HCT116 (cell line): ENCODE results near the gene FXYD1. TPM values are rescaled to one million over a fixed set of nuclear protein-coding genes. Genes with fewer than 3 reads are reported as not detected.

Source experiments
- ATAC-seq: fragments of 200-7000 bp; cut with Tn5 transposase; 2 replicates; pipeline ENCODE4 v1.9.1; 2020; ENCODE audit warnings: mild to moderate bottlenecking, moderate library complexity
- BruUV-seq: library from RNA; stranded (reverse); fragments of 400-500 nt; replicated peaks from 2 replicates; lab custom pipeline; 2021; lab: Mats Ljungman, UMichigan
- CTCF ChIA-PET: fragments of 300-600 bp; sonication (Branson Sonifier 250); formaldehyde crosslinking; loops from one replicate; lab custom pipeline; 2021; ENCODE audit warnings: antibody characterized with exemption; lab: Charles Lee
- POLR2A ChIA-PET: fragments of 300-600, 350-600 bp; sonication (Branson Sonifier 250); formaldehyde crosslinking; loops from one replicate; lab custom pipeline; 2021; ENCODE audit warnings: antibody characterized with exemption; lab: Charles Lee
- RAD21 ChIA-PET, 2 experiments: fragments of 300-600 bp; sonication (Branson Sonifier 250); formaldehyde crosslinking; loops; one replicate each; lab custom pipeline; 2023; ENCODE audit warnings: low total read pairs in 2 of 2; ENCODE audit not compliant: uncharacterized antibody in 2 of 2, unreplicated experiment in 2 of 2, low non-redundant PET in 1 of 2; lab: Charles Lee
- DNase-seq: peaks from one replicate; pipeline ENCODE4 v3.0.0-alpha.2; 2010; ENCODE audit warnings: low read depth, low spot score
- H2AFZ ChIP-seq: fragments of 200-600 bp; shearing (Covaris generic), sonication (generic); 2 replicates; pipeline ENCODE4 v1.6.1; 2017; ENCODE audit warnings: low read depth, mixed run types, mixed read lengths, antibody characterized with exemption, low read length; ENCODE audit not compliant: poor library complexity, severe bottlenecking
- H3K27ac ChIP-seq: 2 replicates; pipeline ENCODE4 v1.5.1; 2012; ENCODE audit warnings: low read depth, low read length
- H3K27me3 ChIP-seq: fragments of 200-600 bp; sonication (generic); 2 replicates; pipeline ENCODE4 v1.6.1; 2016; ENCODE audit warnings: mixed run types, low read length, mixed read lengths; ENCODE audit not compliant: insufficient read depth
- H3K36me3 ChIP-seq, 2 experiments: fragments of 200-500 bp in 1 of 2; fragments of 200-600 bp in 1 of 2; sonication (Bioruptor generic) in 1 of 2; sonication (generic) in 1 of 2; 2 replicates each; pipeline versions ENCODE4 v1.5.1 to v1.6.1; 2014 to 2016; ENCODE audit warnings: low read length in 2 of 2, inconsistent platforms in 1 of 2, mixed read lengths in 1 of 2, mixed run types in 1 of 2; ENCODE audit not compliant: insufficient read depth in 2 of 2, control insufficient read depth in 1 of 2
- H3K4me1 ChIP-seq, 2 experiments: fragments of 200-600 bp in 1 of 2; sonication (generic) in 1 of 2; 2 replicates each; pipeline versions ENCODE4 v1.5.1 to v1.6.1; 2012 to 2017; ENCODE audit warnings: low read length in 2 of 2, inconsistent platforms in 1 of 2, mild to moderate bottlenecking in 1 of 2, mixed read lengths in 1 of 2, mixed run types in 1 of 2, moderate library complexity in 1 of 2; ENCODE audit not compliant: insufficient read depth in 2 of 2, control insufficient read depth in 1 of 2
- H3K4me2 ChIP-seq: fragments of 200-600 bp; sonication (generic); 2 replicates; pipeline ENCODE4 v1.6.1; 2017; ENCODE audit warnings: mixed run types, low read length, mixed read lengths
- H3K4me3 ChIP-seq, 2 experiments: fragments of 200-600 bp in 1 of 2; sonication (generic) in 1 of 2; replicated peaks in 1 of 2; 2 replicates each; pipeline ENCODE4 v1.5.1; 2011 to 2016; ENCODE audit warnings: low read length in 2 of 2, control low read depth in 1 of 2, low read depth in 1 of 2, mild to moderate bottlenecking in 1 of 2, mixed read lengths in 1 of 2, mixed run types in 1 of 2
- H3K79me2 ChIP-seq: fragments of 200-600 bp; sonication (generic); 2 replicates; pipeline ENCODE4 v1.6.1; 2017; ENCODE audit warnings: mild to moderate bottlenecking, mixed run types, low read length, moderate library complexity, mixed read lengths; ENCODE audit not compliant: insufficient read depth
- H3K9ac ChIP-seq: fragments of 200-600 bp; sonication (generic); 2 replicates; pipeline ENCODE4 v1.6.1; 2016; ENCODE audit warnings: low read length, mixed read lengths
- H3K9me2 ChIP-seq: fragments of 200-600 bp; sonication (generic), shearing (Covaris generic); 2 replicates; pipeline ENCODE4 v1.6.1; 2017; ENCODE audit warnings: mixed run types, mild to moderate bottlenecking, moderate library complexity; ENCODE audit not compliant: insufficient read depth
- H3K9me3 ChIP-seq, 2 experiments: fragments of 200-500 bp in 1 of 2; fragments of 200-600 bp in 1 of 2; sonication (Bioruptor generic) in 1 of 2; sonication (generic) in 1 of 2; 2 replicates each; pipeline ENCODE4 v1.6.1; 2014 to 2017; ENCODE audit warnings: low read length in 2 of 2, mixed read lengths in 2 of 2, inconsistent platforms in 1 of 2, low read depth in 1 of 2, mild to moderate bottlenecking in 1 of 2, mixed run types in 1 of 2, moderate library complexity in 1 of 2; ENCODE audit not compliant: control insufficient read depth in 1 of 2, insufficient read depth in 1 of 2
- H4K20me1 ChIP-seq: fragments of 200-600 bp; sonication (generic), shearing (Covaris generic); 2 replicates; pipeline ENCODE4 v1.6.1; 2017; ENCODE audit warnings: mixed run types, mild to moderate bottlenecking, moderate library complexity; ENCODE audit not compliant: insufficient read depth
- ATF3 ChIP-seq: IDR thresholded peaks from 2 replicates; pipeline ENCODE4 v1.6.1; 2012
- CBX3 ChIP-seq: IDR thresholded peaks from 2 replicates; pipeline ENCODE4 v1.6.1; 2012; ENCODE audit warnings: low read depth
- CEBPB ChIP-seq: IDR thresholded peaks from 2 replicates; pipeline ENCODE4 v1.6.1; 2012; ENCODE audit warnings: low read depth
- ELF1 ChIP-seq: IDR thresholded peaks from 2 replicates; pipeline ENCODE4 v1.6.1; 2012; ENCODE audit warnings: low read depth, borderline replicate concordance
- FOSL1 ChIP-seq: IDR thresholded peaks from 2 replicates; pipeline ENCODE4 v1.6.1; 2012; ENCODE audit warnings: low read depth
- POLR2AphosphoS5 ChIP-seq: IDR thresholded peaks from 2 replicates; pipeline ENCODE4 v1.6.1; 2011; ENCODE audit warnings: mild to moderate bottlenecking, low read depth, low read length, moderate library complexity
- REST ChIP-seq: IDR thresholded peaks from 2 replicates; pipeline ENCODE4 v1.6.1; 2012; ENCODE audit warnings: low read depth
- SP1 ChIP-seq: IDR thresholded peaks from 2 replicates; pipeline ENCODE4 v1.6.1; 2012; ENCODE audit warnings: low read depth
- ZFX ChIP-seq: fragments of 450-650 bp; IDR thresholded peaks from 2 replicates; pipeline ENCODE4 v1.6.1; 2017
- intact Hi-C: fragments of 100-400 bp; cut with micrococcal nuclease; formaldehyde crosslinking; loops from 2 replicates; pipeline ENCODE4 v1.10.0; 2022
- total RNA-seq: library from RNA; stranded (reverse); gene quantifications from one replicate; pipeline ENCODE4 v1.2.1, GENCODE V29; 2021; ENCODE audit not compliant: unreplicated experiment

The FXYD1 gene
- total RNA-seq, 1 experiment from 2014 or later: 7.8 TPM

GRCh38 chr19:35094656-35095055, 44.0 kb upstream of the FXYD1 start:
- Histone ChIP-seq H3K9ac (no peak overlapping the region), H3K4me1 (peaks cover 0 to 10% of the 10 kb centered on the region in 2 experiments; a peak in 2 of 4 replicates), H3K27ac (no peak overlapping the region), H4K20me1 (no peaks in the 10 kb centered on the region), H3K9me3 (no peaks in the 10 kb centered on the region), H3K4me2 (no peak overlapping the region), H3K27me3 (no peaks in the 10 kb centered on the region), H3K4me3 (no peak overlapping the region), H3K36me3 (no peaks in the 10 kb centered on the region), H3K9me2 (no peaks in the 10 kb centered on the region), H3K79me2 (no peaks in the 10 kb centered on the region), H2AFZ (no peak overlapping the region)
- DNase-seq: no peak
- no peak for ATAC-seq
- intact Hi-C loops: no loop called here
- POLR2A ChIA-PET: no interaction called here
- BruUV-seq: no TSS peak
- no peak for TF ChIP-seq ELF1
- TF ChIP-seq SP1: no peak
- TF ChIP-seq CEBPB: no peak
- TF ChIP-seq POLR2AphosphoS5: no peak
- TF ChIP-seq ZFX: no peak
- TF ChIP-seq FOSL1: no peak
- no peak for TF ChIP-seq CBX3
- TF ChIP-seq ATF3: no peak
- TF ChIP-seq REST: no peak
- RAD21 ChIA-PET: no interaction called here
- CTCF ChIA-PET: no interaction called here
